H9 (cell line): Measurements from ENCODE around the gene MRPL40. TPM values are rescaled to one million over a fixed set of nuclear protein-coding genes. Genes with fewer than 3 reads are reported as not detected.

ENCODE experiments used
- DNase-seq: peaks from one replicate; pipeline ENCODE4 v3.0.0-alpha.2; 2017
- H2AFZ ChIP-seq: one replicate; pipeline ENCODE4 v1.6.1; 2013; ENCODE audit warnings: mild to moderate bottlenecking, low read length, control low read depth, moderate library complexity
- H2AK5ac ChIP-seq: 2 replicates; pipeline ENCODE4 v1.6.1; 2013; ENCODE audit warnings: low read length, control low read depth, mixed read lengths; ENCODE audit not compliant: insufficient read length
- H2BK120ac ChIP-seq: one replicate; pipeline ENCODE4 v1.6.1; 2013; ENCODE audit warnings: low read depth, mild to moderate bottlenecking, low read length, control low read depth, inconsistent platforms; ENCODE audit not compliant: poor library complexity, severe bottlenecking
- H2BK12ac ChIP-seq: 2 replicates; pipeline ENCODE4 v1.6.1; 2013; ENCODE audit warnings: low read length, control low read depth, mixed read lengths, low read depth; ENCODE audit not compliant: insufficient read length
- H2BK15ac ChIP-seq: 2 replicates; pipeline ENCODE4 v1.6.1; 2013; ENCODE audit warnings: low read depth, low read length, control low read depth
- H2BK20ac ChIP-seq: one replicate; pipeline ENCODE4 v1.6.1; 2013; ENCODE audit warnings: low read depth, mild to moderate bottlenecking, low read length, control low read depth, inconsistent platforms; ENCODE audit not compliant: poor library complexity, severe bottlenecking
- H2BK5ac ChIP-seq: 2 replicates; pipeline ENCODE4 v1.6.1; 2013; ENCODE audit warnings: low read length, control low read depth, mixed read lengths; ENCODE audit not compliant: insufficient read length
- H3K14ac ChIP-seq: 2 replicates; pipeline ENCODE4 v1.6.1; 2013; ENCODE audit warnings: low read length, control low read depth; ENCODE audit not compliant: insufficient read depth
- H3K18ac ChIP-seq: 2 replicates; pipeline ENCODE4 v1.6.1; 2013; ENCODE audit warnings: low read depth, mild to moderate bottlenecking, mixed read lengths, low read length, control low read depth; ENCODE audit not compliant: insufficient read length
- H3K23ac ChIP-seq: 2 replicates; pipeline ENCODE4 v1.6.1; 2013; ENCODE audit warnings: low read length, control low read depth, mixed read lengths, low read depth; ENCODE audit not compliant: insufficient read length
- H3K23me2 ChIP-seq: 2 replicates; pipeline ENCODE4 v1.6.1; 2013; ENCODE audit warnings: low read depth, mild to moderate bottlenecking, mixed read lengths, low read length, control low read depth; ENCODE audit not compliant: insufficient read length, poor library complexity, severe bottlenecking
- H3K27ac ChIP-seq: 2 replicates; pipeline ENCODE4 v1.5.1; 2013; ENCODE audit warnings: low read length, control low read depth, mixed read lengths, low read depth; ENCODE audit not compliant: insufficient read length
- H3K27me3 ChIP-seq: 2 replicates; pipeline ENCODE4 v1.6.1; 2013; ENCODE audit warnings: low read length, control low read depth, inconsistent platforms; ENCODE audit not compliant: insufficient read depth
- H3K4ac ChIP-seq: 2 replicates; pipeline ENCODE4 v1.6.1; 2013; ENCODE audit warnings: low read depth, mild to moderate bottlenecking, control low read depth, inconsistent platforms, low read length, moderate library complexity
- H3K4me1 ChIP-seq: 2 replicates; pipeline ENCODE4 v1.6.1; 2013; ENCODE audit warnings: low read length, control low read depth, inconsistent platforms; ENCODE audit not compliant: insufficient read depth
- H3K4me2 ChIP-seq: 2 replicates; pipeline ENCODE4 v1.6.1; 2013; ENCODE audit warnings: low read length, control low read depth, mixed read lengths; ENCODE audit not compliant: insufficient read length, insufficient read depth
- H3K56ac ChIP-seq: 2 replicates; pipeline ENCODE4 v1.6.1; 2013; ENCODE audit warnings: low read depth, mild to moderate bottlenecking, mixed read lengths, low read length, control low read depth; ENCODE audit not compliant: insufficient read length
- H3K79me1 ChIP-seq: 2 replicates; pipeline ENCODE4 v1.6.1; 2013; ENCODE audit warnings: low read depth, mild to moderate bottlenecking, moderate library complexity, low read length, control low read depth, inconsistent platforms; ENCODE audit not compliant: insufficient read depth, poor library complexity, severe bottlenecking
- H3K79me2 ChIP-seq: 2 replicates; pipeline ENCODE4 v1.6.1; 2013; ENCODE audit warnings: low read length, control low read depth, inconsistent platforms; ENCODE audit not compliant: insufficient read depth
- H3K9ac ChIP-seq: 2 replicates; pipeline ENCODE4 v1.6.1; 2013; ENCODE audit warnings: low read length, control low read depth, mixed read lengths; ENCODE audit not compliant: insufficient read length; ENCODE audit errors: extremely low read depth
- H3K9me3 ChIP-seq: one replicate; pipeline ENCODE4 v1.6.1; 2013; ENCODE audit warnings: low read depth, low read length, inconsistent platforms; ENCODE audit not compliant: control insufficient read depth
- H3T11ph ChIP-seq: one replicate; pipeline ENCODE4 v1.6.1; 2013; ENCODE audit warnings: mild to moderate bottlenecking, low read length, control low read depth, inconsistent platforms
- H4K20me1 ChIP-seq: one replicate; pipeline ENCODE4 v1.6.1; 2013; ENCODE audit not compliant: control insufficient read depth, insufficient read length, insufficient read depth
- H4K5ac ChIP-seq: 2 replicates; pipeline ENCODE4 v1.6.1; 2013; ENCODE audit warnings: low read depth, mild to moderate bottlenecking, mixed read lengths, low read length, control low read depth; ENCODE audit not compliant: insufficient read length
- H4K8ac ChIP-seq: replicated peaks from 2 replicates; pipeline ENCODE4 v1.6.1; 2013; ENCODE audit warnings: low read length, control low read depth, mixed read lengths, low read depth; ENCODE audit not compliant: insufficient read length
- H4K91ac ChIP-seq: 2 replicates; pipeline ENCODE4 v1.6.1; 2013; ENCODE audit warnings: low read depth, mild to moderate bottlenecking, moderate library complexity, mixed read lengths, low read length, control low read depth; ENCODE audit not compliant: insufficient read length
- H3K27ac Mint-ChIP-seq, 3 experiments: 2 replicates in 2 of 3; 3 replicates in 1 of 3; pipeline ENCODE4 v1.8.0; 2020 to 2021; ENCODE audit warnings: mixed read lengths in 3 of 3, mild to moderate bottlenecking in 1 of 3, moderate library complexity in 1 of 3
- H3K27me3 Mint-ChIP-seq: 2 replicates; pipeline ENCODE4 v1.8.0; 2021; ENCODE audit warnings: low read depth, mild to moderate bottlenecking, moderate library complexity, mixed read lengths
- H3K36me3 Mint-ChIP-seq, 3 experiments: 2 replicates in 2 of 3; 3 replicates in 1 of 3; pipeline ENCODE4 v1.8.0; 2020 to 2021; ENCODE audit warnings: low read depth in 3 of 3, mixed read lengths in 3 of 3; ENCODE audit not compliant: insufficient read depth in 1 of 3
- H3K4me1 Mint-ChIP-seq, 2 experiments: 2 replicates each; pipeline ENCODE4 v1.8.0; 2020; ENCODE audit warnings: mixed read lengths in 2 of 2
- H3K4me3 Mint-ChIP-seq, 2 experiments: 2 replicates in 1 of 2; 3 replicates in 1 of 2; pipeline ENCODE4 v1.8.0; 2020 to 2021; ENCODE audit warnings: mild to moderate bottlenecking in 2 of 2, mixed read lengths in 2 of 2, moderate library complexity in 1 of 2
- H3K9me3 Mint-ChIP-seq, 2 experiments: 2 replicates in 1 of 2; 3 replicates in 1 of 2; pipeline ENCODE4 v1.8.0; 2020; ENCODE audit warnings: mild to moderate bottlenecking in 2 of 2, mixed read lengths in 2 of 2, moderate library complexity in 1 of 2
- WGBS: extraction: QIAGEN DNeasy Blood & Tissue Kit; methylation state at CpG from one replicate; pipeline ENCODE4 v1.1.7; 2013; ENCODE audit warnings: missing lambda C conversion rate, low lambda C conversion rate, mixed read lengths; ENCODE audit not compliant: insufficient read length; ENCODE audit errors: extremely low coverage; 5-methylcytosine and 5-hydroxymethylcytosine counted together
- total RNA-seq: library from RNA; stranded (reverse); gene quantifications from 2 replicates; pipeline ENCODE4 v1.2.1, GENCODE V29; 2021
- TF ChIP-seq, protein P1 (sequence below): fragments of 200-600 bp; sonication (generic); conservative IDR thresholded peaks from 3 replicates; pipeline ENCODE4 v1.8.0; 2021; ENCODE audit warnings: antibody characterized with exemption, mild to moderate bottlenecking

MRPL40 gene
- total RNA-seq, 1 experiment from 2014 or later, result 15.2 TPM

GRCh38 chr22:19412478-19412877 lies 19.9 kb upstream of the MRPL40 start:
- Histone ChIP-seq H3K4ac (no peak overlapping the region), H2BK20ac (no peak overlapping the region), H3K79me2 (peaks cover 13% of the 10 kb centered on the region; the same call in 1 of the 2 replicates), H3K4me1 (no peaks in the 10 kb centered on the region), H2BK5ac (no peak overlapping the region), H2BK12ac (no peak overlapping the region), H4K20me1 (no peaks in the 10 kb centered on the region), H4K5ac (no peak overlapping the region), H3K27ac (no peak overlapping the region), H3K4me2 (no peak overlapping the region), H3K23me2 (no peaks in the 10 kb centered on the region), H2AK5ac (no peak overlapping the region), H3K23ac (no peak overlapping the region), H2BK120ac (no peak overlapping the region), H3K9ac (no peak overlapping the region), H4K8ac (no peak overlapping the region), H3K14ac (no peak overlapping the region), H3K18ac (no peak overlapping the region), H3K56ac (no peak overlapping the region), H3K79me1 (peaks cover 2% of the 10 kb centered on the region), H2AFZ (no peak overlapping the region), H4K91ac (no peak overlapping the region), H3K27me3 (no peaks in the 10 kb centered on the region), H3K9me3 (no peaks in the 10 kb centered on the region), H2BK15ac (no peak overlapping the region), H3T11ph (no peak overlapping the region)
- Mint-ChIP-seq H3K4me1 (peaks cover 4 to 12% of the 10 kb centered on the region in 2 experiments), H3K27me3 (no peaks in the 10 kb centered on the region), H3K9me3 (peaks cover 0 to 3% of the 10 kb centered on the region in 2 experiments; a peak in 2 of 5 replicates), H3K27ac (peak overlapping the region; percentile 31 to 86 (median 45); a peak in 4 of 7 replicates), H3K4me3 (no peak overlapping the region), H3K36me3 (peaks cover 17 to 33% (median 21%) of the 10 kb centered on the region in 3 experiments; a peak in 6 of 7 replicates)
- TF ChIP-seq, protein P1, sequence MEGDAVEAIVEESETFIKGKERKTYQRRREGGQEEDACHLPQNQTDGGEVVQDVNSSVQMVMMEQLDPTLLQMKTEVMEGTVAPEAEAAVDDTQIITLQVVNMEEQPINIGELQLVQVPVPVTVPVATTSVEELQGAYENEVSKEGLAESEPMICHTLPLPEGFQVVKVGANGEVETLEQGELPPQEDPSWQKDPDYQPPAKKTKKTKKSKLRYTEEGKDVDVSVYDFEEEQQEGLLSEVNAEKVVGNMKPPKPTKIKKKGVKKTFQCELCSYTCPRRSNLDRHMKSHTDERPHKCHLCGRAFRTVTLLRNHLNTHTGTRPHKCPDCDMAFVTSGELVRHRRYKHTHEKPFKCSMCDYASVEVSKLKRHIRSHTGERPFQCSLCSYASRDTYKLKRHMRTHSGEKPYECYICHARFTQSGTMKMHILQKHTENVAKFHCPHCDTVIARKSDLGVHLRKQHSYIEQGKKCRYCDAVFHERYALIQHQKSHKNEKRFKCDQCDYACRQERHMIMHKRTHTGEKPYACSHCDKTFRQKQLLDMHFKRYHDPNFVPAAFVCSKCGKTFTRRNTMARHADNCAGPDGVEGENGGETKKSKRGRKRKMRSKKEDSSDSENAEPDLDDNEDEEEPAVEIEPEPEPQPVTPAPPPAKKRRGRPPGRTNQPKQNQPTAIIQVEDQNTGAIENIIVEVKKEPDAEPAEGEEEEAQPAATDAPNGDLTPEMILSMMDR, result no peak
- WGBS, result no CpG with 5 or more reads among the region's 4 CpGs
- no peak for DNase-seq
